Fibroblast of gingiva (primary cell): ENCODE results near the gene NEMP2.

Experiments
- DNase-seq: peaks from one replicate; pipeline ENCODE4 v3.0.0-alpha.2; 2011; ENCODE audit warnings: low read depth

The NEMP2 gene, protein sequence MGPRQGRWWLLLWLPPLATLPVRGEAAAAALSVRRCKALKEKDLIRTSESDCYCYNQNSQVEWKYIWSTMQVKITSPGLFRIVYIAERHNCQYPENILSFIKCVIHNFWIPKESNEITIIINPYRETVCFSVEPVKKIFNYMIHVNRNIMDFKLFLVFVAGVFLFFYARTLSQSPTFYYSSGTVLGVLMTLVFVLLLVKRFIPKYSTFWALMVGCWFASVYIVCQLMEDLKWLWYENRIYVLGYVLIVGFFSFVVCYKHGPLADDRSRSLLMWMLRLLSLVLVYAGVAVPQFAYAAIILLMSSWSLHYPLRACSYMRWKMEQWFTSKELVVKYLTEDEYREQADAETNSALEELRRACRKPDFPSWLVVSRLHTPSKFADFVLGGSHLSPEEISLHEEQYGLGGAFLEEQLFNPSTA

DNA sequence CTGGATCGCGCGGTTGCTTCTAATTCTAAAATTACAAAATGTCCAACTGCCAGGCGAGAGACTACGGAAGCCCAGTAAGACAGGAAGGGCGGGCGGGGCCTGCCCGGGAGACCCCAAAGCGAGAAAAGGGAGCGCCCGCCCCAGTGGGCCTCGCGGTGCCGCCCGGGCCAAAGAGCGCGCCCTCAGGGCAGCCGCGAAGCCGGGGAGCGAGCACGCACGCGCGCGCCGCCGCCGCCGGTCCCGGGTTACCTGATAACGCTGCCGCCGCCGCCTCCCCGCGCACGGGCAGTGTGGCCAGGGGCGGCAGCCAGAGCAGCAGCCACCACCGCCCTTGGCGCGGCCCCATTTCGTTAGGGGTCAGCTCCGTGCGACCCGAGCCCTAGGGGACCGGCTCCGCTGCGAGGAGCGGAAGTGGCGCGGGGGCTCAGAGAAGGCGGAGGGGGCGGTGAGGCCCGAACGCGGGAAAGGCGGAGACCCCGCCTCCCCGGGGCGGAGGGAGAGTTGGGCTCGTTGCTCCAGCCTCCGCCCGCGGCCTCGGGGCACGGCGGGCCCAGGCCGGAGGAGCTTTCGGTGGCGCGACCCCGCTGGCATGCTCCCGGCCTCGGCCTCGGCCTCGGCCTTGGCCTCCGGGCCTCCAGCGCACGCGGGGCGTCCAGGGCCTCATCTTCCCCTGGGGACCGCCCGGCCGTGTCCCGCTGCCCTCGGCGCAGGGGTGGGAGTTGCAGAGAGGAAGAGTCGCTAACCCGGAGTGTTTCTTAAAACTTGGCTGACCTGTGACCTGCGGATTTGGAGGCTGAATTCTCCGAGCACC, at the start of gene NEMP2:
Gene NEMP2 (minus strand): TSS at position 413 of the 811 bp plus-strand sequence. CDS start 67 bp downstream, at position 346.
- peak; percentile 62 for DNase-seq

- DNase-seq = no peak
Measured at GRCh38 chr2:190583507-190584337, 49.2 kb upstream of the NEMP2 start.

- DNase-seq = no peak
Measured at GRCh38 chr2:190582736-190583506, 48.4 kb upstream of the NEMP2 start.

GRCh38 chr2:190582019-190582418, 47.5 kb upstream of the NEMP2 start:
- no peak for DNase-seq

- DNase-seq = no peak
Measured at GRCh38 chr2:190579915-190580846, 45.7 kb upstream of the NEMP2 start.

DNA sequence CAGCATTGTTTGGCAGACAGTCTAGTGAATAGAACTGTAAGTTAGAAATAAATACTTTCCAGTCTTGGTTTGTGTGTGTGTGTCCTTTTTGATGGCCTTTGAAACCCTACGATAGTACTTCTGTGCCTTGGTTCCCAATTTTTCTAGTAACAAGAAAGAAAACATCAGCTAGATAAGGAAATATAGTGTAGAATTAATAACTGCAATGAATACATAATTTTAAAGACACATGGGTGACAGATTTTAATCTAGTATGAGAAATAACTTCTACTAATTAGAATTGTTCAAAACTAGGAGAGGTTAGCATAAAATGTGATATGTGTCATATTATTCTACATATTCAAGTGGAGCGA, 44.5 kb upstream of the NEMP2 start:
- no peak for DNase-seq

DNA sequence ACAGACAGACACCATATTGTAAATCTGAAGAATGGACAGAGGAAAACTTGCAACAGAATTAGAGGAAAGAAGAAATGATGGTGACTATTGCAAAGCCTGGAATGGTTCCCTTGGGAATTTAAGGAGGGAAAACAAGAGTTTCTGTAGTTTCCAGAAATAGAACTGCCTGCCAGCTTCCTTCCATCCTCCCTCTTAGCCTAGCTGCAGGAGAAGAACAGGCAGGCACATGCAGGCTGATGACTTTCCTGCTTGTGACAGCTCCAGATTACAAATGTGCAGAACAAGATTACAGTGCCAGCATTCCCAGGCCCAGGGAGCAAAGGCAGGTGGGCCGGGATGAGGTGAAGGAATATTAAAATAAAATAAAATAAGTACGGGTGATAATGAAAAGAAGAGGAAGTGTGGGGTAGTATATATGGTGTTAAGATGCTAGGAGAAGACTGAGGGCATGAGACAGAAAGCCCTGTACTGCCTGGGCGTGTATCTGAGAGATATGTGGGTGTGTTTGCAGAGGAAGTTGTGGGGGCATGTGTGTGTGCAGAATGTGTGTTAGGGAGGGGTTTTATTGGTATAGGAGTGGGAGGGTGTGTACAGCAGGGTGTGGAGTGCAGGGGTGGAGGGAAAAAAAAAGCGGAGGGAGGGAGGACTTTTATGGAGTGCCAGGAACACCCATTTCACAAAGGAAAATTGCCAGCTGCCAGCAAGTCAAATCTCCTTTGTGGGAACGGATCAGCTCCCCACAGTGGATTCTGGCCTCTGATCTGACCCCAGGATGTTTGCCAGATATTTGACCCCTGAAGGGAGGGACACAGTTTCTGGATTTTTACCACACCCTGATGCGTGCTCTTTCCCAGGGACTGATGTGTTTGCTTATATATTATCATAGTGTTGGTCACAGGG, 43.9 kb upstream of the NEMP2 start:
- DNase-seq = peak; percentile 10

GRCh38 chr2:190576573-190576972, 42.1 kb upstream of the NEMP2 start:
- no peak for DNase-seq

- no peak for DNase-seq
Measured at GRCh38 chr2:190575263-190575662, 40.7 kb upstream of the NEMP2 start.

- DNase-seq = no peak
Measured at GRCh38 chr2:190574169-190574568, 39.6 kb upstream of the NEMP2 start.

DNA sequence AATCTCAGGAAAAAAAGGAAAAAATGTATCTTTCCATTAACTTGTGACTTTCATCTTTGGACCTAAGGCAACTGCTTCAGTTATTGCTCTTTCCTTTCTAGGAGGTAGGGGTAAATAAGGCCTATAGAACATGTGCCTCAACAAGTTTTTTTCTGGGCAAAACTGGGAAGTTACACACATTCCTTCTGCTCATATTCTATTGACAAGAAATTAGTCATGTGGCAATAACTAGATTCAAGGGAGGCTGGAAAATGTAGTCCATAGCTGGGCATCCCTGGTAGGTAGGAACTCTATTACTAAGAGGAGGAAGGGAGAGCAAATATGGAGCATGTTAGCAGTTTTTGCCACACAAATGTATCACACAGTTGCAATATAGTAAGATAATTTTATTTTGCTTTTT, 37.7 kb upstream of the NEMP2 start:
- DNase-seq = no peak

DNA sequence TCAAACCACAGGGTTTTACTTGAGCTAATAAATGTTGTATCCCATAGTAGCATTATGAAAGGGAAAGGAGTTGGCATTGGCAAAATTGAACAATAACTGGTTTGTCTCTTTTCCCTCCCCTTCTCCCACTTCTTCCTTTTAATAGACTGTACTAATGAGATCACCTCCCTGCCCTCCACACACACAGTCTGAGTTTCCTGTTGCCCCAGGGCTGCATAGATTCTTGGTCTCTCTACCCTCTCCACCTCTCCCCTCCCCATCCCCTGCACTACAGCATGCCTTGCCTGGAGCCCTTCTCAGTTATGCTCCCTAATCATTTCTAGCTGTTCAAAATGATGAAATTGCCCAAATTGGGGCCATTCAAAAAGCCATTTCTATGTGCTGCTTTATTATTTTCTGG, 37.2 kb upstream of the NEMP2 start:
- no peak for DNase-seq

DNA sequence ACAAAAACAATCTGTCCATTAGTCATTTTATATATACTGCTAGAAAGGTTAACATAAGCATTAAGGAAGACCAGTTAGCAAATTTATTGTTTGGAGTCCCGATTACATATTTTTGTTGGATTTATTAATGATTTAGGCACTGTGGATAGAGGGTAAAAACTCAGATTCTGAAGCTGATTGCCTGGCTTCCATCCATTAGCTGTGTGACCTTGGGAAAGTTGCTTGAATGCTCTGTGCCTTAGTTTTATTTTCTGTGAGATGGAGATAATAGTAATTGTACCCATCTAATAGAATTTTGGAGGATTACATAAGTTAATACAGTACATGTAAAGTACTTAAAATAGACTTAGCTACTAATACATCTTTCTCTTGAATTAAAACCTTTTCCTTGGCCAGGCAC, 36.3 kb upstream of the NEMP2 start:
- no peak for DNase-seq

- DNase-seq = no peak
Measured at GRCh38 chr2:190569994-190570755, 35.7 kb upstream of the NEMP2 start.

- no peak for DNase-seq
Measured at GRCh38 chr2:190564838-190565237, 30.3 kb upstream of the NEMP2 start.

- DNase-seq = no peak
Measured at GRCh38 chr2:190563646-190564045, 29.1 kb upstream of the NEMP2 start.

- no peak for DNase-seq
Measured at GRCh38 chr2:190563109-190563508, 28.6 kb upstream of the NEMP2 start.

DNA sequence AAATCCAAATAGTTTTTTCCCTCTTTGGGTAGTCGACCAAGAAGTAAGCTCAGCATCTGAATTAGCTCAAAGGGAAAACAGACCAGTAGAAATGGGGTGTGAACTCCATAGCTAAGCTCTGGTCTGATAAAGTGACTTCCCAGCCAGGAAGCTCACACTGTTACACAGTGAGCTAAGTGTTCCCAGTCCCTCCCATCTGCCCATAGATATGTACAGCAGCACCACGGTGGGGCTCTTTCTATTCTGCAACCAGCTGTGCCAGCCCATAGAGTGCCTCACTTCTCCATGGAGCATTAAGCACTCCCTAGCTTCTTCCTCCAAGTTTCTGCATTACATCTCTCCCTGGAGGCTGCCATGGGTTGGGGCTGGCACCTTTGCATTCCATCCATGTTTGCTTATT, 27.6 kb upstream of the NEMP2 start:
- DNase-seq = no peak

GRCh38 chr2:190561094-190561493, 26.6 kb upstream of the NEMP2 start:
- no peak for DNase-seq
